T-cell (primary cell): ENCODE data around the gene PIP4K2B. TPM values are rescaled to one million over a fixed set of nuclear protein-coding genes. Genes with fewer than 3 reads are reported as not detected.
A peak's percentile ranks its signal among the peaks of the same experiment; 100 is the strongest.
"Not testable (repeated sequence)": the region's sequence is repeated elsewhere in the genome, so short reads cannot be mapped to it uniquely, and the experiment has no call there.

ENCODE experiments used
- ATAC-seq, 4 experiments: fragments of 200-7000 bp in 3 of 4; fragments of 150-1000 bp in 1 of 4; cut with Tn5 transposase; replicated peaks in 1 of 4; 1 replicate in 3 of 4; 2 replicates in 1 of 4; pipeline ENCODE4 v1.10.0; 2021; ENCODE audit warnings: moderate library complexity in 3 of 4, mild to moderate bottlenecking in 2 of 4, moderate number of reproducible peaks in 1 of 4
- CTCF ChIA-PET, 2 donors: fragments of 300-600 bp; sonication (Branson Sonifier 250); formaldehyde crosslinking; loops; one replicate each; lab custom pipeline; 2022; ENCODE audit warnings: antibody characterized with exemption in 2 of 2; lab: Charles Lee
- POLR2A ChIA-PET, 2 donors: fragments of 300-600 bp; sonication (Branson Sonifier 250); formaldehyde crosslinking; loops; one replicate each; lab custom pipeline; 2022; ENCODE audit warnings: antibody characterized with exemption in 2 of 2; lab: Charles Lee
- DNase-seq, 35 experiments: peaks; one replicate each; pipeline versions ENCODE4 v3.0.0 to v3.0.0-alpha.2; 2013 to 2023
- H3K27ac ChIP-seq: one replicate; pipeline ENCODE4 v1.5.1; 2013; ENCODE audit warnings: low read length
- H3K27me3 ChIP-seq, 2 experiments: replicated peaks in 1 of 2; 1 replicate in 1 of 2; 2 replicates in 1 of 2; pipeline versions ENCODE4 v1.6.1 to v1.7.0; 2013; ENCODE audit warnings: low read length in 1 of 2, mixed read lengths in 1 of 2; ENCODE audit not compliant: control insufficient read depth in 2 of 2, insufficient read depth in 2 of 2; ENCODE audit errors: extremely low read depth in 1 of 2
- H3K36me3 ChIP-seq, 2 donors: 1 replicate in 1 of 2; 2 replicates in 1 of 2; pipeline versions ENCODE4 v1.6.1 to v1.7.0; 2013; ENCODE audit warnings: low read length in 1 of 2; ENCODE audit not compliant: control insufficient read depth in 2 of 2, insufficient read depth in 1 of 2; ENCODE audit errors: extremely low read depth in 1 of 2
- H3K4me1 ChIP-seq, 2 experiments: 1 replicate in 1 of 2; 2 replicates in 1 of 2; pipeline versions ENCODE4 v1.6.1 to v1.7.0; 2013; ENCODE audit warnings: low read length in 2 of 2, mixed read lengths in 1 of 2; ENCODE audit not compliant: insufficient read depth in 2 of 2, control insufficient read depth in 1 of 2; ENCODE audit errors: extremely low read depth in 1 of 2
- H3K4me3 ChIP-seq, 2 donors: 1 replicate in 1 of 2; 2 replicates in 1 of 2; pipeline versions ENCODE4 v1.5.1 to v1.7.0; 2013; ENCODE audit warnings: mild to moderate bottlenecking in 2 of 2, low read length in 1 of 2, moderate library complexity in 1 of 2; ENCODE audit not compliant: control insufficient read depth in 1 of 2; ENCODE audit errors: extremely low read depth in 1 of 2
- H3K9me3 ChIP-seq: 2 replicates; pipeline ENCODE4 v1.7.0; 2013
- H3K27ac Mint-ChIP-seq, 2 donors: one replicate each; pipeline ENCODE4 v1.8.0; 2020 to 2021; ENCODE audit warnings: mild to moderate bottlenecking in 2 of 2, mixed read lengths in 2 of 2
- H3K27me3 Mint-ChIP-seq, 2 donors: one replicate each; pipeline ENCODE4 v1.8.0; 2021 to 2022; ENCODE audit warnings: mixed read lengths in 2 of 2
- H3K36me3 Mint-ChIP-seq: one replicate; pipeline ENCODE4 v1.8.0; 2021; ENCODE audit warnings: mixed read lengths
- H3K4me1 Mint-ChIP-seq, 3 donors: one replicate each; pipeline ENCODE4 v1.8.0; 2020 to 2022; ENCODE audit warnings: mixed read lengths in 3 of 3, mild to moderate bottlenecking in 1 of 3
- H3K4me3 Mint-ChIP-seq, 3 donors: one replicate each; pipeline ENCODE4 v1.8.0; 2020 to 2022; ENCODE audit warnings: mild to moderate bottlenecking in 3 of 3, mixed read lengths in 3 of 3, moderate library complexity in 3 of 3
- H3K9me3 Mint-ChIP-seq, 3 donors: one replicate each; pipeline ENCODE4 v1.8.0; 2020 to 2022; ENCODE audit warnings: mixed read lengths in 3 of 3
- WGBS: methylation state at CpG from one replicate; pipeline ENCODE4 v1.1.5; 2013; ENCODE audit warnings: missing lambda C conversion rate; ENCODE audit not compliant: insufficient coverage; 5-methylcytosine and 5-hydroxymethylcytosine counted together
- total RNA-seq, 35 experiments: library from RNA in 6 of 35; stranded (reverse) in 6 of 35; fragments of 120-200 nt in 1 of 35; gene quantifications; one replicate each; pipeline versions ENCODE4 v1.2.1 to v1.2.4 and lab custom pipeline; 2013 to 2026

PIP4K2B gene
- total RNA-seq, 5 donors from 2014 or later (not counting 1 experiment from before 2014, with no cell fraction given), result 36.4 to 60.3 (median 52.6) TPM

GRCh38 chr17:38726145-38726544 is 73.2 kb downstream of the PIP4K2B start:
- H3K9me3 Mint-ChIP-seq, H3K36me3 Mint-ChIP-seq, H3K9me3 ChIP-seq, H3K4me3 ChIP-seq, ATAC-seq, H3K27me3 ChIP-seq, H3K27me3 Mint-ChIP-seq, POLR2A ChIA-PET, CTCF ChIA-PET, DNase-seq: not testable (repeated sequence)
- peaks cover 6 to 33% of the 10 kb centered on the region in 2 donors for H3K36me3 ChIP-seq
- H3K27ac Mint-ChIP-seq, result peak overlapping the region; percentile 89
- WGBS, result 55% methylated on average over 2 of the region's 8 CpGs
- peak overlapping the region; percentile 93 for H3K27ac ChIP-seq
- H3K4me3 Mint-ChIP-seq, result peak overlapping the region in 1 of 3 donors; percentile 64
- H3K4me1 ChIP-seq, result peaks cover 28 to 83% of the 10 kb centered on the region in 2 experiments
- peaks cover 62 to 73% (median 63%) of the 10 kb centered on the region in 3 donors for H3K4me1 Mint-ChIP-seq

GRCh38 chr17:38725066-38725465 is 74.3 kb downstream of the PIP4K2B start:
- H3K27ac ChIP-seq, result peak overlapping the region; percentile 40
- 82% methylated on average over 6 of the region's 10 CpGs for WGBS
- CTCF ChIA-PET, result no interaction called here
- Mint-ChIP-seq H3K9me3 (no peaks in the 10 kb centered on the region), H3K4me3 (peak overlapping the region in 2 of 3 donors; percentile 34 to 64), H3K36me3 (peaks cover 5% of the 10 kb centered on the region), H3K27ac (peak overlapping the region; percentile 55 to 78), H3K4me1 (peaks cover 60 to 70% (median 61%) of the 10 kb centered on the region in 3 donors), H3K27me3 (no peaks in the 10 kb centered on the region)
- POLR2A ChIA-PET, result no interaction called here
- peaks cover 28 to 83% of the 10 kb centered on the region in 2 experiments for H3K4me1 ChIP-seq
- DNase-seq, result no peak
- H3K36me3 ChIP-seq, result peaks cover 6 to 44% of the 10 kb centered on the region in 2 donors
- H3K27me3 ChIP-seq, result no peaks in the 10 kb centered on the region
- ATAC-seq, result no peak
- H3K4me3 ChIP-seq, result no peak overlapping the region
- no peaks in the 10 kb centered on the region for H3K9me3 ChIP-seq

DNA sequence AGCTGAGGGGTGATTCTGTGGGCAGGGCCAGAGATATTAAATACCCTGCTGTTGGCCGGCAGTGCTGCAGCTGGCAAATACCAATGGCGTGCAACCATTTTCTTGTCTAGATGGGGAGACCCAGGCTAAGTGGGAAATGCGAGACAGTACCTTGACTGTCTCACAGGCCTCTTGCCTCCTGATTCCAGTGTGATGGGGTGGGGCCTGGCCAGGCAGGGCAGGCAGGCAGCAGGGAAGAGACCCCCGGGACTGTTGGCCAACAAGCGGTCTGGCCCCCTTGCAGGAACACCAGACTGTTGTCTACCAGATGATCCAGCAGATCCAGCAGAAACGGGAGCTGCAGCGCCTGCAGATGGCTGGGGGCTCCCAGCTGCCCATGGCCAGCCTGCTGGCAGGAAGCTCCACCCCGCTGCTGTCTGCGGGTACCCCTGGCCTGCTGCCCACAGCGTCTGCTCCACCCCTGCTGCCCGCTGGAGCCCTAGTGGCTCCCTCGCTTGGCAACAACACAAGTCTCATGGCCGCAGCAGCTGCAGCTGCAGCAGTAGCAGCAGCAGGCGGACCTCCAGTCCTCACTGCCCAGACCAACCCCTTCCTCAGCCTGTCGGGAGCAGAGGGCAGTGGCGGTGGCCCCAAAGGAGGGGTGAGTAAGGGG is 74.9 kb downstream of the PIP4K2B start:
- Histone ChIP-seq H3K27ac (peak overlapping the region; percentile 40), H3K9me3 (no peaks in the 10 kb centered on the region), H3K36me3 (peaks cover 6 to 50% of the 10 kb centered on the region in 2 donors), H3K4me3 (no peak overlapping the region), H3K27me3 (no peaks in the 10 kb centered on the region), H3K4me1 (peaks cover 28 to 84% of the 10 kb centered on the region in 2 experiments)
- WGBS, result 85% methylated on average over 7 of the region's 16 CpGs
- Mint-ChIP-seq H3K27me3 (no peaks in the 10 kb centered on the region), H3K9me3 (no peaks in the 10 kb centered on the region), H3K4me3 (peak overlapping the region in 1 of 3 donors; percentile 9), H3K4me1 (peaks cover 59 to 71% (median 61%) of the 10 kb centered on the region in 3 donors), H3K36me3 (peaks cover 5% of the 10 kb centered on the region), H3K27ac (peak overlapping the region; percentile 58 to 78)
- ATAC-seq (no peak), DNase-seq (peak in 1 of 35 experiments; percentile 17)
- POLR2A ChIA-PET, result no interaction called here
- CTCF ChIA-PET, result no interaction called here

DNA sequence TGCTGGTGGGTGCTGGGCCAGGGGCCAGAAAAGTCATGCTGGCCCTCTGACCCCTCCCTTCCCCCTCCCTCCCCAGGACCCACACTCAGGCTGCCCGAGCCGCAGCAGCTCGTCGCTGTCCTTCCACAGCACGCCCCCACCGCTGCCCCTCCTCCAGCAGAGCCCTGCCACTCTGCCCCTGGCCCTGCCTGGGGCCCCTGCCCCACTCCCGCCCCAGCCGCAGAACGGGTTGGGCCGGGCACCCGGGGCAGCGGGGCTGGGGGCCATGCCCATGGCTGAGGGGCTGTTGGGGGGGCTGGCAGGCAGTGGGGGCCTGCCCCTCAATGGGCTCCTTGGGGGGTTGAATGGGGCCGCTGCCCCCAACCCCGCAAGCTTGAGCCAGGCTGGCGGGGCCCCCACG is 77.6 kb downstream of the PIP4K2B start:
- H3K4me3 Mint-ChIP-seq, result no peak overlapping the region
- WGBS, result 98% methylated on average over 6 of the region's 16 CpGs
- Histone ChIP-seq H3K36me3 (peaks cover 12 to 75% of the 10 kb centered on the region in 2 donors), H3K4me1 (peaks cover 8 to 76% of the 10 kb centered on the region in 2 experiments), H3K9me3 (no peaks in the 10 kb centered on the region), H3K27me3 (no peaks in the 10 kb centered on the region), H3K4me3 (no peak overlapping the region), H3K27ac (no peak overlapping the region)
- no peaks in the 10 kb centered on the region for H3K27me3 Mint-ChIP-seq
- H3K36me3 Mint-ChIP-seq, result peaks cover 21% of the 10 kb centered on the region
- no peaks in the 10 kb centered on the region for H3K9me3 Mint-ChIP-seq
- peaks cover 41 to 55% (median 50%) of the 10 kb centered on the region in 3 donors for H3K4me1 Mint-ChIP-seq
- ChIA-PET POLR2A (no interaction called here), CTCF (interaction anchor here in 1 of 2 donors (0.6 kb wide), 1 partner anchor 303 kb away, joined by 3 read pairs; no protein-coding TSS in a partner anchor)
- no peak overlapping the region for H3K27ac Mint-ChIP-seq
- no peak for ATAC-seq
- no peak for DNase-seq

- H3K36me3 ChIP-seq, result peaks cover 19 to 83% of the 10 kb centered on the region in 2 donors
- Mint-ChIP-seq H3K36me3 (peaks cover 24% of the 10 kb centered on the region), H3K4me1 (peaks cover 36 to 50% (median 43%) of the 10 kb centered on the region in 3 donors), H3K27ac (peak overlapping the region; percentile 14 to 44), H3K27me3 (no peaks in the 10 kb centered on the region), H3K9me3 (no peaks in the 10 kb centered on the region), H3K4me3 (no peak overlapping the region)
- peaks cover 6 to 72% of the 10 kb centered on the region in 2 experiments for H3K4me1 ChIP-seq
- 95% methylated on average over 3 of the region's 6 CpGs for WGBS
- H3K27me3 ChIP-seq, result no peaks in the 10 kb centered on the region
- ChIA-PET POLR2A (no interaction called here), CTCF (no interaction called here)
- no peak overlapping the region for H3K4me3 ChIP-seq
- DNase-seq (no peak), ATAC-seq (no peak)
- H3K27ac ChIP-seq, result no peak overlapping the region
- H3K9me3 ChIP-seq, result no peaks in the 10 kb centered on the region
Measured at GRCh38 chr17:38720941-38721340, 78.4 kb downstream of the PIP4K2B start.

GRCh38 chr17:38719943-38720641 is 79.3 kb downstream of the PIP4K2B start:
- Mint-ChIP-seq H3K36me3 (peaks cover 32% of the 10 kb centered on the region), H3K4me1 (peaks cover 33 to 45% (median 36%) of the 10 kb centered on the region in 3 donors), H3K4me3 (no peak overlapping the region), H3K27me3 (no peaks in the 10 kb centered on the region), H3K9me3 (no peaks in the 10 kb centered on the region), H3K27ac (peak overlapping the region in 1 of 2 donors; percentile 44)
- Histone ChIP-seq H3K36me3 (peaks cover 26 to 89% of the 10 kb centered on the region in 2 donors), H3K4me3 (no peak overlapping the region), H3K9me3 (no peaks in the 10 kb centered on the region), H3K27ac (no peak overlapping the region), H3K4me1 (peaks cover 4 to 69% of the 10 kb centered on the region in 2 experiments), H3K27me3 (no peaks in the 10 kb centered on the region)
- DNase-seq (no peak), ATAC-seq (peak in 1 of 4 experiments; percentile 24)
- ChIA-PET CTCF (no interaction called here), POLR2A (no interaction called here)
- 88% methylated on average over 32 of the region's 39 CpGs for WGBS
